WTC11 (cell line): ENCODE measurements around the gene WWOX. TPM values are rescaled to one million over a fixed set of nuclear protein-coding genes. Genes with fewer than 3 reads are reported as not detected.

Experiments used
- ATAC-seq: fragments of 200-7000 bp; cut with Tn5 transposase; 2 replicates; pipeline ENCODE4 v1.10.0; 2021; ENCODE audit warnings: mild to moderate bottlenecking, moderate library complexity
- CTCF ChIA-PET: fragments of 300-600 bp; sonication (Branson Sonifier 250); formaldehyde crosslinking; loops from one replicate; lab custom pipeline; 2021; ENCODE audit warnings: antibody characterized with exemption; lab: Charles Lee
- POLR2A ChIA-PET: fragments of 350-600 bp; sonication (Branson Sonifier 250); formaldehyde crosslinking; loops from one replicate; lab custom pipeline; 2021; ENCODE audit warnings: antibody characterized with exemption; lab: Charles Lee
- DNase-seq: peaks from one replicate; pipeline ENCODE4 v3.0.0; 2021; ENCODE audit warnings: low spot score
- H3K27ac Mint-ChIP-seq: 2 replicates; pipeline ENCODE4 v1.8.0; 2021; ENCODE audit warnings: mixed read lengths
- H3K27me3 Mint-ChIP-seq: 2 replicates; pipeline ENCODE4 v1.8.0; 2021; ENCODE audit warnings: low read depth, mild to moderate bottlenecking, moderate library complexity, mixed read lengths
- H3K36me3 Mint-ChIP-seq: 2 replicates; pipeline ENCODE4 v1.8.0; 2021; ENCODE audit warnings: mixed read lengths
- H3K4me1 Mint-ChIP-seq: 2 replicates; pipeline ENCODE4 v1.8.0; 2022; ENCODE audit warnings: mixed read lengths
- H3K4me3 Mint-ChIP-seq: 2 replicates; pipeline ENCODE4 v1.8.0; 2021; ENCODE audit warnings: mild to moderate bottlenecking, moderate library complexity, mixed read lengths
- H3K9me3 Mint-ChIP-seq: 2 replicates; pipeline ENCODE4 v1.8.0; 2021; ENCODE audit warnings: mixed read lengths
- ARID4B ChIP-seq: sonication (generic); formaldehyde crosslinking; IDR thresholded peaks from 2 replicates; pipeline ENCODE4 v1.8.0; 2023; ENCODE audit warnings: missing genetic modification reagents, mild to moderate bottlenecking, borderline replicate concordance
- ATF1 ChIP-seq: sonication (generic); formaldehyde crosslinking; IDR thresholded peaks from 2 replicates; pipeline ENCODE4 v1.8.1; 2023; ENCODE audit warnings: mild to moderate bottlenecking, moderate library complexity, missing genetic modification reagents
- ATF6 ChIP-seq: sonication (generic); formaldehyde crosslinking; IDR thresholded peaks from 2 replicates; pipeline ENCODE4 v1.8.1; 2023; ENCODE audit warnings: mild to moderate bottlenecking, missing genetic modification reagents
- CDX4 ChIP-seq: fragments of 250-450 bp; sonication (Bioruptor Pico); IDR thresholded peaks from 2 replicates; pipeline ENCODE4 v1.9.0; 2021; ENCODE audit warnings: moderate library complexity, mild to moderate bottlenecking, inconsistent platforms, borderline replicate concordance
- CREB1 ChIP-seq: sonication (generic); formaldehyde crosslinking; IDR thresholded peaks from 2 replicates; pipeline ENCODE4 v1.8.0; 2023; ENCODE audit warnings: mild to moderate bottlenecking, missing genetic modification reagents
- ETV6 ChIP-seq: sonication (generic); formaldehyde crosslinking; IDR thresholded peaks from 2 replicates; pipeline ENCODE4 v1.8.1; 2022; ENCODE audit warnings: mild to moderate bottlenecking, missing genetic modification reagents
- GABPB1 ChIP-seq: sonication (generic); formaldehyde crosslinking; IDR thresholded peaks from 2 replicates; pipeline ENCODE4 v1.8.1; 2023; ENCODE audit warnings: mild to moderate bottlenecking, missing genetic modification reagents
- JUN ChIP-seq: sonication (generic); formaldehyde crosslinking; IDR thresholded peaks from 2 replicates; pipeline ENCODE4 v1.8.0; 2023; ENCODE audit warnings: mild to moderate bottlenecking, missing genetic modification reagents
- MXD4 ChIP-seq: fragments of 250-450 bp; sonication (Bioruptor Pico); IDR thresholded peaks from 2 replicates; pipeline ENCODE4 v1.8.0; 2021; ENCODE audit warnings: mild to moderate bottlenecking, moderate library complexity, borderline replicate concordance
- NFATC4 ChIP-seq: fragments of 250-450 bp; sonication (Bioruptor Pico); IDR thresholded peaks from 2 replicates; pipeline ENCODE4 v1.9.0; 2021; ENCODE audit warnings: mild to moderate bottlenecking
- NFYB ChIP-seq: sonication (generic); formaldehyde crosslinking; conservative IDR thresholded peaks from 2 replicates; pipeline ENCODE4 v1.8.0; 2022; ENCODE audit warnings: low read depth, missing genetic modification reagents
- NR2C2 ChIP-seq: sonication (generic); formaldehyde crosslinking; IDR thresholded peaks from 2 replicates; pipeline ENCODE4 v1.8.0; 2022; ENCODE audit warnings: mild to moderate bottlenecking, missing genetic modification reagents
- NR3C1 ChIP-seq: sonication (generic); formaldehyde crosslinking; conservative IDR thresholded peaks from 2 replicates; pipeline ENCODE4 v1.8.1; 2023; ENCODE audit warnings: low read depth, mild to moderate bottlenecking, missing genetic modification reagents
- RELA ChIP-seq: sonication (generic); formaldehyde crosslinking; IDR thresholded peaks from 2 replicates; pipeline ENCODE4 v1.8.1; 2022; ENCODE audit warnings: missing genetic modification reagents, mild to moderate bottlenecking, borderline replicate concordance
- RORB ChIP-seq: fragments of 250-450 bp; sonication (Bioruptor Pico); IDR thresholded peaks from 2 replicates; pipeline ENCODE4 v1.9.0; 2021; ENCODE audit warnings: mild to moderate bottlenecking
- SOX15 ChIP-seq: fragments of 250-450 bp; sonication (Bioruptor Pico); IDR thresholded peaks from 2 replicates; pipeline ENCODE4 v1.9.0; 2021; ENCODE audit warnings: mild to moderate bottlenecking
- TEAD1 ChIP-seq: sonication (generic); formaldehyde crosslinking; IDR thresholded peaks from 2 replicates; pipeline ENCODE4 v1.8.0; 2022; ENCODE audit warnings: mild to moderate bottlenecking, missing genetic modification reagents
- TP53 ChIP-seq: sonication (generic); formaldehyde crosslinking; IDR thresholded peaks from 2 replicates; pipeline ENCODE4 v1.8.1; 2023; ENCODE audit warnings: mild to moderate bottlenecking, missing genetic modification reagents
- ZNF396 ChIP-seq: fragments of 250-450 bp; sonication (Bioruptor Pico); IDR thresholded peaks from 2 replicates; pipeline ENCODE4 v1.8.0; 2021; ENCODE audit warnings: mild to moderate bottlenecking, moderate library complexity, borderline replicate concordance
- ZNF512 ChIP-seq: sonication (generic); formaldehyde crosslinking; IDR thresholded peaks from 2 replicates; pipeline ENCODE4 v1.8.1; 2022; ENCODE audit warnings: missing genetic modification reagents, borderline replicate concordance
- total RNA-seq: library from RNA; stranded (reverse); gene quantifications from 3 replicates; pipeline ENCODE4 v1.2.3, GENCODE V29; 2021
- TF ChIP-seq, protein P1 (sequence below): fragments of 200-600 bp; IDR thresholded peaks from 2 replicates; pipeline ENCODE4 v1.8.0; 2022; ENCODE audit warnings: antibody characterized with exemption
- TF ChIP-seq, protein P2 (sequence below): sonication (generic); formaldehyde crosslinking; IDR thresholded peaks from 2 replicates; pipeline ENCODE4 v1.8.0; 2023; ENCODE audit warnings: mild to moderate bottlenecking, missing genetic modification reagents

Gene WWOX
- total RNA-seq, 1 experiment from 2014 or later: 15.7 TPM

GRCh38 chr16:78930561-78930960, 831.1 kb downstream of the WWOX start:
- CTCF ChIA-PET: no interaction called here
- no peak overlapping the region for H3K4me3 Mint-ChIP-seq
- H3K36me3 Mint-ChIP-seq: no peaks in the 10 kb centered on the region
- POLR2A ChIA-PET: no interaction called here
- H3K27ac Mint-ChIP-seq: no peak overlapping the region
- no peak for DNase-seq
- H3K4me1 Mint-ChIP-seq: no peaks in the 10 kb centered on the region
- no peaks in the 10 kb centered on the region for H3K9me3 Mint-ChIP-seq
- TF ChIP-seq NFYB (no peak), ATF6 (CRISPR knock-in tag) (no peak), TP53 (no peak), ATF1 (no peak), RORB (CRISPR knock-in tag) (no peak), JUN (no peak), NR2C2 (CRISPR knock-in tag) (no peak), SOX15 (CRISPR knock-in tag) (no peak), TEAD1 (CRISPR knock-in tag) (no peak), GABPB1 (no peak), ARID4B (CRISPR knock-in tag) (no peak), ZNF512 (no peak), NR3C1 (CRISPR knock-in tag) (no peak)
- TF ChIP-seq, protein P1, sequence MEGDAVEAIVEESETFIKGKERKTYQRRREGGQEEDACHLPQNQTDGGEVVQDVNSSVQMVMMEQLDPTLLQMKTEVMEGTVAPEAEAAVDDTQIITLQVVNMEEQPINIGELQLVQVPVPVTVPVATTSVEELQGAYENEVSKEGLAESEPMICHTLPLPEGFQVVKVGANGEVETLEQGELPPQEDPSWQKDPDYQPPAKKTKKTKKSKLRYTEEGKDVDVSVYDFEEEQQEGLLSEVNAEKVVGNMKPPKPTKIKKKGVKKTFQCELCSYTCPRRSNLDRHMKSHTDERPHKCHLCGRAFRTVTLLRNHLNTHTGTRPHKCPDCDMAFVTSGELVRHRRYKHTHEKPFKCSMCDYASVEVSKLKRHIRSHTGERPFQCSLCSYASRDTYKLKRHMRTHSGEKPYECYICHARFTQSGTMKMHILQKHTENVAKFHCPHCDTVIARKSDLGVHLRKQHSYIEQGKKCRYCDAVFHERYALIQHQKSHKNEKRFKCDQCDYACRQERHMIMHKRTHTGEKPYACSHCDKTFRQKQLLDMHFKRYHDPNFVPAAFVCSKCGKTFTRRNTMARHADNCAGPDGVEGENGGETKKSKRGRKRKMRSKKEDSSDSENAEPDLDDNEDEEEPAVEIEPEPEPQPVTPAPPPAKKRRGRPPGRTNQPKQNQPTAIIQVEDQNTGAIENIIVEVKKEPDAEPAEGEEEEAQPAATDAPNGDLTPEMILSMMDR: no peak
- TF ChIP-seq, all 79 proteins: peak for 0
- ATAC-seq: no peak
- H3K27me3 Mint-ChIP-seq: peaks cover 2% of the 10 kb centered on the region; the same call in 1 of the 2 replicates

DNA sequence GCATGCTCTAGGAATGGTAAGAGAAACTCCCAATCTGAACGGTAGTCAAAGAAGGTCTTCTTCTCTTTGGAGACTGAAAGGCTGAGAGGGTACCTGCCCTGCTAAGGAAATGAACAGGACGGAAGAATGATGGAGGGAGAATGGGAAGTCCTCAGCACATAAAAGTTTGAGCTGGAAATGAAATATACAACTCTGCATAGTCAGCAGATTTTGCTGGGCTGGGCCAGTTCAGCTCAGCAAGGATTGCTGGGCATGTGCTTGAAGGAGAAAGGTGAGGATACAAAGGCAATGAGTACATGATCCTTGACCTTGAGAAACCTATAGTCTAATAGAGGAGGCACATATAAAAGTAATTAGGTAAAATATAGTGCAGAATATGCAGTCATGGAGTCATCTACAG, 831.8 kb downstream of the WWOX start:
- Mint-ChIP-seq H3K27me3 (no peaks in the 10 kb centered on the region), H3K36me3 (no peaks in the 10 kb centered on the region), H3K27ac (no peak overlapping the region), H3K9me3 (no peaks in the 10 kb centered on the region), H3K4me3 (no peak overlapping the region), H3K4me1 (no peaks in the 10 kb centered on the region)
- POLR2A ChIA-PET: no interaction called here
- DNase-seq (no peak), ATAC-seq (no peak)
- CTCF ChIA-PET: no interaction called here
- TF ChIP-seq ZNF512: no peak
- TF ChIP-seq MXD4: no peak
- TF ChIP-seq ETV6 (CRISPR knock-in tag): no peak
- TF ChIP-seq RELA (CRISPR knock-in tag): no peak
- no peak for TF ChIP-seq NFATC4
- no peak for TF ChIP-seq ZNF396 (CRISPR knock-in tag)
- TF ChIP-seq CREB1 (CRISPR knock-in tag): no peak
- TF ChIP-seq CDX4 (CRISPR knock-in tag): no peak
- TF ChIP-seq, protein P2, sequence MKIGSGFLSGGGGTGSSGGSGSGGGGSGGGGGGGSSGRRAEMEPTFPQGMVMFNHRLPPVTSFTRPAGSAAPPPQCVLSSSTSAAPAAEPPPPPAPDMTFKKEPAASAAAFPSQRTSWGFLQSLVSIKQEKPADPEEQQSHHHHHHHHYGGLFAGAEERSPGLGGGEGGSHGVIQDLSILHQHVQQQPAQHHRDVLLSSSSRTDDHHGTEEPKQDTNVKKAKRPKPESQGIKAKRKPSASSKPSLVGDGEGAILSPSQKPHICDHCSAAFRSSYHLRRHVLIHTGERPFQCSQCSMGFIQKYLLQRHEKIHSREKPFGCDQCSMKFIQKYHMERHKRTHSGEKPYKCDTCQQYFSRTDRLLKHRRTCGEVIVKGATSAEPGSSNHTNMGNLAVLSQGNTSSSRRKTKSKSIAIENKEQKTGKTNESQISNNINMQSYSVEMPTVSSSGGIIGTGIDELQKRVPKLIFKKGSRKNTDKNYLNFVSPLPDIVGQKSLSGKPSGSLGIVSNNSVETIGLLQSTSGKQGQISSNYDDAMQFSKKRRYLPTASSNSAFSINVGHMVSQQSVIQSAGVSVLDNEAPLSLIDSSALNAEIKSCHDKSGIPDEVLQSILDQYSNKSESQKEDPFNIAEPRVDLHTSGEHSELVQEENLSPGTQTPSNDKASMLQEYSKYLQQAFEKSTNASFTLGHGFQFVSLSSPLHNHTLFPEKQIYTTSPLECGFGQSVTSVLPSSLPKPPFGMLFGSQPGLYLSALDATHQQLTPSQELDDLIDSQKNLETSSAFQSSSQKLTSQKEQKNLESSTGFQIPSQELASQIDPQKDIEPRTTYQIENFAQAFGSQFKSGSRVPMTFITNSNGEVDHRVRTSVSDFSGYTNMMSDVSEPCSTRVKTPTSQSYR: no peak
- TF ChIP-seq ATF1: no peak
